ENCODE results near the gene KMT2C.
"Not testable (repeated sequence)": the region's sequence is repeated elsewhere in the genome, so short reads cannot be mapped to it uniquely, and the experiment has no call there.

KMT2C gene

DNA sequence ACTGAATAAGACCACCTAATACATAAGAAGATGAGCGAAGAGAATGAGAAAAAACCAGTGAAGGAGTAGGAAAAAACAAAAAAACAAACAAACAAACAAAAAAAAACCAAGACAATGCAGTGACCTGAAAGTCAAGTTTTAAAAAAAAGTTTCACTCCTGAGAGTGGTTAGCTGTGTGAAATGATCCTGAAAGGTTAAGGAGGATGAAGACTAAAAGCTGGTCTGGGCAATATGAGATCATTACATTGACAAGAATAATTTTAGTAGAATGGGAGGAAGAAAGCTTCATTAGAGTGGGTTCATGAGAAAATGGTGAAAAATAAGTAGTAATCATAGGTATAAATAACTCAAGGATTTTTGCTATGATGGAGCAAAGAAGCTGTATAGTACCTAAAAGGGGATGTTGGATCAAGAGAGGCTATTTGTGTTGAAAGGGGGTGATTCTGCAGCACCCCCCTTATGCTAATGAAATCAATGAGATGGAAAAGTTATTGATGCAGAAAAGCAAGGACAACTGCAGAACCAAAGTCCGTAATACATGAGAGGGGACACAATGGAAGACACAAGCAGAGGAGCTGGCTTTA lies 80.2 kb downstream of the KMT2C start:
- DNase-seq (ENCODE audit: low read depth), result no peak

DNA sequence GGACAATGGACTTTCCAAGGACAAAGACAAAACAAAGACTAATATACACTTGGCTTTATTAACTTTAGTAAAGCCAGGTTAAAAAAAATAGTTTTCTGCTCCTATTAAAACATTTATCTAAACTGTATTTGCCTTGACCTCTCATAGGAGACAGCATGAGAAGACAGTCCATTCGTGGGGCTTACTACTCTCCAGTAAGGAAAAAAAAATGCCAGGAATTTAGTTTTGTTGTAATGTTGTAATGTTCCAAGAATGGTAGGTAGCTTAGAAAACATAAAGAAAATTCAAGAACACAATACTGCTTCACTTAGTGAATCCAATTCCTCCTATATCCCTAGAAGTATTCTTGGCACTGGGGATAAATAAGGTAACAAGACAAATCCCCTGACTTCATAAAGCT lies 81.7 kb downstream of the KMT2C start:
- DNase-seq (ENCODE audit: low read depth), result no peak

DNA sequence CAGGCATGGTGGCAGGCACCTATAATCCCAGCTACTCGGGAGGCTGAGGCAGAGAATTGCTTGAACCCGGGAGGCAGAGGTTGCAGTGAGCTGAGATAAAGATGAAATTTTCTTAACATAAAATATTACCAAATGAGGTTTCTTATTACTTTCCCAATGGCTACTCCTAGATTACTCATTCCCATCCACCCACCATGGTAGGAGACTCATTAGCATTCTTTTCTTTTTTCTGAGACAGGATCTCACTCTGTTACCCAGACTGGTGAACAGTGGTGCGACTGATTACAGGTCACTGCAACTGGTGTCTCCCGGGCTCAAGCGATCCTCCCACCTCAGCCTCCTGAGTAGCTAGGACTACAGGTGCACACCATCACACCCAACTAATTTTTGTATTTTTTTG lies 82.5 kb downstream of the KMT2C start:
- not testable (repeated sequence) for DNase-seq (ENCODE audit: low read depth)

DNA sequence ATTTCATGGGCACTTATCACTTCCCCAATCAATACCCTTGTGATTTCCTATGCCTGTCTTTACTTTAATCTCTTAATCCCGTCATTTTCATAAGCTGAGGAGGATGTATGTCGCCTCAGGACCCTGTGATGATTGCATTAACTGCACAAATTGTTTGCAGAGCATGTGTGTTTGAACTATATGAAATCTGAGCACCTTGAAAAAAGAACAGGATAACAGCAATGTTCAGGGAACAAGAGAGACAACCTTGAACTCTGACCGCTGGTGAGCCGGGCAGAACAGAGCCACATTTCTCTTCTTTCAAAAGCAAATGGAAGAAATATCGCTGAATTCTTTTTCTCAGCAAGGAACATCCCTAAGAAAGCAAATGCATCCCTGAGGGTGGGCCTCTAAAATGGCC lies 84.1 kb downstream of the KMT2C start:
- not testable (repeated sequence) for DNase-seq (ENCODE audit: low read depth)

DNA sequence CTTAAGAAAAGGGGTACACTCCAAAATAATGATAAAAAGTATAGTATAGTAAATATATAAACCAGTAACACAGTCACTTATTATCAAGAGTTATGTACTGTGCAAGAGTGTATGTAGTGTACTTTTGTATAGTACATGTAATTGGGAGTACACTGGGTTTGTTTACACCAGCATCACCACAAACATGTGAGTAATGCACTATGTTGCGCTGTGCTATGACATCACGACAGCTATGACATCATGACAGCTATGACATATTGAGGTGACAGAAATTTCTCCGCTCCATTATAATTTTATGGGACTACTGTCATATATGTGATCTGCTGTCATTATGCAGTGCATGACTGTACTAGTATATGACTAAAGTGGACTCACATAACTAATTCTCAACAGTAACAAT lies 84.6 kb downstream of the KMT2C start:
- no peak for DNase-seq (ENCODE audit: low read depth)

DNA sequence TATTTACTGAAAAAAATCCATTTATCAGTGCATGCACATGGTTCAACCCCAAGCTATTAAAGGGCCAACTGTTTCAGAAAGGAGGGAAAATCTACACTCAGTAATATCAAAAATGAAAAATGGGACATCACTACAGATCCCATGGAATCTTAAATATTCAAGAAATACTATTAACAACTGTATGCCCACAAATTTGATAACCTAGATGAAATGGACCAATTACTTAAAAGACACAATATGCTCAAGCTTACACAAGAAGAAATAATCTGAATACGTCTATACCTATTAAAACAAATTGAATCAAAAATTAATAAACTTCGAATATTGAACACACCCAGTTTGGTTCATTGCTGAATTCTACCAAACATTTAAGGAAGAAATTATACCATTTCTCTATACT lies 87.9 kb downstream of the KMT2C start:
- no peak for DNase-seq (ENCODE audit: low read depth)

DNA sequence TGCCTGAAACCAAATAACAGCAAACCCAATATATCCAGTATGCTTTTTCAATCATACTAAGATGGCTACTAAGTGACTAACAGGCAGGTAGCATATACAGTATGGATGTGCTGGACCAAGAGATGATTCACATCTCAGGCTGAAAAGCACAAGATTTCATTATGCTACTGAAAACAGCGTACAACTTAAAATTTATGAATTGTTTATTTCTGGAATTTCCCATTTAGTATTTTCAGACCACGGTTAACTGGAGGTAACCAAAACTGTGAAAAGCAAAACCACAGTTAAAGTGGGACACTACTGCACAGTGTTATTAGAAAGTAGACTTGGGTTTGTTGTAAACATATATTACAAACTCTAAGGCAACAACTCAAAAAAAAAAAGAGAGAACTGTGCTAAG lies 91.5 kb downstream of the KMT2C start:
- DNase-seq (ENCODE audit: low read depth), result no peak

DNA sequence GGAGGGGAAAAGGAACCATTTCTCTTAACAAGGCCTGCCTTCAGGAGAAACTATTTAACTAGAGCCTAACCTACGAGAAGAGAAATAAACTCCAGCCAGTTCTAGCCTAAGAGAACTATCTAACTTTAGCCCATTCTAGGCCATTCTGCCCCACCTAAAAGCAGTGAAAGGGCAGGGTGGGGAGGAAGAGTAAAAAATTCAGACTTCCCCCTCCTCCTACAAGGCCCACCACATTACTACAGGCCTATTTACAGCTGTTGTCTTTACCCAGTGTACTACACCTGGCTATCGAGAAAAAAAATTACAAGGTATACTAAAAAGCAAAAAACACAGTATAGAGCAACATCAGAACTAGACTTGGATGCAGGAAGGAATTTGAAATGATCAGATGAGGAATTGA lies 93.0 kb downstream of the KMT2C start:
- DNase-seq (ENCODE audit: low read depth), result no peak

DNA sequence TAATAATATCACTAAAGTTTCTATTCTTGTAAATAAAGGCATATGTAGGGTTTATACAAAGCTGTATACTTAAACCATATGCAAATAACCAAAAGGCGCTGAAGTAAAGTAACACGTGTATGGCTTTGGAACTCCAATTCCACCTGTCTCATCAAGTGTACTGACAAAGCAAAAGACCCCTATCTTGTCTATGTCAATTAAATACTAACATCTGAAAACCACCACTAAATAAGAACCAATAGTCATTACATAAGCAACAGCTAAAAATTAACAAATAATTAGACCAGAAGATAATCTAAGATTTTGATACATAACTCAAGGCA lies 93.9 kb downstream of the KMT2C start:
- no peak for DNase-seq (ENCODE audit: low read depth)

DNA sequence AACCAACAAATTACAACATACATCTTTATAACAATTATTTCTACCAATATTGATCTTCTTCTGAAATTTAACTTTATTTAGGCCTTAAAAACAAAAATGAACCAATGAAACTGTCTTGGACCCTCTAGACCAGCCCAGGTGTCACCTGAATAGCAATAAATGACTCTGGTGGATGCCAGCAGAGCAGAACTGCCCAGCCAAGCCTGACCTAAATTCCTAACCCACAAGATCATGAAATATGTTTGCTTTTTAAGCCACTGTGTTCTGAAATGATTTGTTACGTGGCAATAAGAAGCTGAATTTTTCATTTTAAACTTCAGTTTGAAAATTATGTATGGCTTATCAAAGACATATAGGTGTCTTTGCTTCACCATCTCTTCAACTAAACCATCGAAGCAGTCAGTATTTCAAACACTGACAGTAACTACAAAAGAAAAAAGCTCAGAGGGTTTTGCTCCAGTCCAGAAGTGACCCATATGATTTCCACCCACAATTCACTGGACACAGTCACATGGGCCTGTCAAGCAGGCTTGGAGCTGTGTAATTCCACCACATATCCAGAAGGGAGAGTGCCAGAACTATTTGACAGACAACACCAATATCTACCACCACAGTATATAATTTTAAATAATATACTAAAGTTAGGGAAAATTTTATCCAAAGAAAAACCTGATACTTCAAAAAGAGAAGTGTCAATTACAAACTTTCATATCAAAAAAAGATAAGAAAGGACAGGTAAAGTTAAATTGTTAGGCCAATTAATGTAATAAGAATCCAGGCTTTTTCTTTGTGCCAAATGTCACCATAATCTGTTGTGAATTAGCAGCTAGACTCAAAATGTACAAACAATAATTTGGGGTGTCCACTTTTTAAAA lies 94.5 kb downstream of the KMT2C start:
- no peak for DNase-seq (ENCODE audit: low read depth)

DNA sequence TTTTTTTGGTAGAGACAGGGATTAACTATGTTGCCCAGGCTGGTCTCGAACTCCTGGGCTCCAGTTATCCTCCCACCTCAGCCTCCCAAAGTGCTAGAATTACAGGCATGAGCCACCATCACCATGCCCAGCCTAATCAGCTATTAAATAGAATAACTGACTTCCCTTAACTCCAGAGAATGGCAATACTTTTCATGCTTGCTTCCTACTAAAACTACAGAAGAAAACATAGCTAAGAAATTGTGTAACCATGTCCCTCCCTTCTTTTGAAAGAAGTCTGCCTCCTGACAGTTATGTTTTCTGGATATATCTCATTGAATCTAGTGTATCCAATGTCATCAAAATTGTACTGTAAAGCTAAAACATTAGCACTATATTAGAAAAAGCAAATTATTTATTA lies 95.6 kb downstream of the KMT2C start:
- no peak for DNase-seq (ENCODE audit: low read depth)

DNA sequence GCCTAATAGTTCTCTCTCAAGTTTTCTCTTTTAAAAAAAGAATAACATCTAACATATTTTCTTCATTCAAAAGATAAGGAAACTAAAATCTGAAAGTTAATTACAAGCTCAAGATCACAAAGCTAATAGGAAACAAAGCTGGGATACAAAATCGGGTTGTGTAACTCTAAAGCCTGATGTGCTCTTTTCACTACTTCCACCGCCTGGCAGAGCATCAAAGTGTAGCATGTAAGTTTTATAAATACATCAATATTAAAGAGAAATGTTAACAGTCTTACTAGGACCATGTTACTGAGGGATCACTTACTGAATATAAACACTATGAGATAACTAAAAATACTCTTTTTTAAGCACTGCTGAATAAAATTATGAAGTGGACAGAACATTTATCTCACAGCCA lies 97.2 kb downstream of the KMT2C start:
- DNase-seq (ENCODE audit: low read depth), result no peak

DNA sequence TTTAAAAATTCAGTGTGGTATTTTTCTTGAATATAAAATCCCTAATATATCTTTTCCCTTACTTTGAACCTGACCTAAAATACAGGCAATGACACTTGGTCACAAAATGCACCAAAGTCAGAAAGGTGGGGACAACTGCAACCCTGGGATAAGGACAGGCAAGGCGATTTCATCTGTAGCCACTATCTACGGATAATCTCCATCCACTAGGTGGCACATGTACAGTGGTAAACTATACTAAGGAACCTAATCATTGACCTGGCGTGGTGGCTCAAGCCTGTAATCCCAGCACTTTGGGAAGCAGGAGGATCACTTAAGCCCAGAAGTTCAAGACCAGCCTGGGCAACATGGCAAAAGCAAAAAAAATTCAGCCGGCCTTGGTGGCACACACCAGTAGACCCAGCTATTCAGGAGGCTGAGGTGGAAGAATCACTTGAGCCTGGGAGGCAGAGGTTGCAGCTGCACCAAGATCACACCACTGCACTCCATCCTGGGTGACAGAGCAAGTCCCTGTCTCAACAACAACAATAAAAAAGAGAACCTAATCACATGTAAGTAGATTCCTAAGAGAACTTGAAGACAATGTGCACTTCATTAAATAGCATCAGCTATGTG lies 98.9 kb downstream of the KMT2C start:
- DNase-seq (ENCODE audit: low read depth), result no peak

DNA sequence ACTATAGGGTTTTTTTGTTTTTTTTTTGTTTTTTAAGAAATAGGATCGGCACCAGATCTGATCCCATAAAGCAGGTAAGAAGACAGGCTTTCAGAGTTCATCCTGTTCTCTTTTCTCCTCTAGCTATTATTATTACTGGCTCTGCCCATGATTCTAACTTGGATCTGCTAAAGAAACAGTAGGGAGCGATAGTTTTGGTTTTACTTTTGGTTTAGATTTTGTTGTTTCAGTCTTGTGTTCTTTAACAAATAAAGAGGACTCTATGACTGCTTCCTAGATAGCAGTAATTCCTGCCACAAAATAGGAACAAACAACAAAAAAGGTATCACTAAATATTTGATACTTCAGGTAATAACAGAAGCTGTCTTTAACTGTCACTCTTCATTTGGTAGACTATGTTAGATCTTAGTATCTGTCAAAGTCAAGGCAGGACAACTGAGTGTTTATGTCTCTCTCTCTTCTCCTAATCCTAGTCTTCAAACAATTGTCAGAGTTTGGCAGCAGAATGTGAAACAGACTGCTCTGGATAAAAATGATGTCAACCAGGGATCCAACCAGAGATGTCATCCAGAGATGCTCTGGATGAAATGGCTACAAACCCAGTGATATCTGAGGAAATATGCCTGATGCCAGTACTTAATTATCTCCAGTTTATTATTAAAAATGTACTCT lies 99.8 kb downstream of the KMT2C start:
- DNase-seq (ENCODE audit: low read depth), result no peak

DNA sequence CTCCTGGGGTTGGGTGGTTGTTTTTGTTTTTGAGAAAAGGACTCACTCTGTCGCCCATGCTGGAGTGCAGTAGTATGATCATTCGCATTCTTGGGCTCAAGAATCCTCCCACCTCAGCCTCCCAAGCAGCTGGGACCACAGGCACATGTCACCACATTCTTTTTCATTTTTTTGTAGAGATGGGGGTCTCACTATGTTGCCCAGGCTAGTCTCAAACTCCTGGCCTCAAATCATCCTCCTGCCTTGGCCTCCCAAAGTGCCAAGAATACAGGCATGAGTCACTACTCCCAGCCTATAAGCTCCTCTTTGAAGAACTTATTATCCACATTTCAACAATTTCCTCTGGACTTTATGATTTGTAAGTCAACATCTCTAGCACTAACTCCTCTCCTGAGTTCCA lies 102.7 kb downstream of the KMT2C start:
- DNase-seq (ENCODE audit: low read depth), result no peak

DNA sequence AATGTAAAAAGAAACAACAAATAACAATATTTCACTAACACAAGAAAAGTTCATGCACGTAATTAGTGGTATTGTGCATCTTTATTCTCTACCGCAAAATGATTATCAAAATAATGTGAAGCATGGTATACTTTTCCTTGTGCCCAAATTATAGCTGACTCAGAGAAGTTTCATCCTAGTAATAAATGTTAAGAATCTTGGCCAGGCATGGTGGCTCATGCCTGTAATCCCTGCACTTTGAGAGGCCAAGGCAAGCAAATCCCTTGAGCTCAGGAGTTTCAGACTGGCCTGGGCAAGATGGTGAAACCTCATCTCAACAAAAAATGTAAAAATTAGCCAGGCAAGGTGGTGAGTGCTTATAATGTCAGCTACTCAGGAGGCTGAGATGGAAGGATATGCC lies 105.0 kb downstream of the KMT2C start:
- DNase-seq (ENCODE audit: low read depth), result no peak

DNA sequence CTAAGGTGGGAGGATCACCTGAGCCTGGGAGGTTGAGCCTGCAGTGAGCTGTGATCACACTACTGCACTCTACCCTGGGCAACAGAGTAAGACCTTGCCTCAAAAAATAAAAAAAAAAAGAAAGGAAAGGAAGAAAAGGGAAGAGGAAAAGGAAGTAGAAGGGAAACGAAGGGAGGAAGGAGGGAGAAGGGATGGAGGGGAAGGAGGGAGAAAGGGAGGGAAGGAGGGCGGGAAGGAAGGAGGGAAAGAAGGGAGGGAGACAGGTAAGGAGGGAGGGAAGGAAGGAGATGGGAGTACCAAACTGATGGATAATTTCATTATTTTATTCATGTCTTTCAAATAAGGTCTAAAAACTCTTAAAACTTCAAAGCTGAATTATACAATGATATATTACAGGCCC lies 106.3 kb downstream of the KMT2C start:
- no peak for DNase-seq (ENCODE audit: low read depth)

DNA sequence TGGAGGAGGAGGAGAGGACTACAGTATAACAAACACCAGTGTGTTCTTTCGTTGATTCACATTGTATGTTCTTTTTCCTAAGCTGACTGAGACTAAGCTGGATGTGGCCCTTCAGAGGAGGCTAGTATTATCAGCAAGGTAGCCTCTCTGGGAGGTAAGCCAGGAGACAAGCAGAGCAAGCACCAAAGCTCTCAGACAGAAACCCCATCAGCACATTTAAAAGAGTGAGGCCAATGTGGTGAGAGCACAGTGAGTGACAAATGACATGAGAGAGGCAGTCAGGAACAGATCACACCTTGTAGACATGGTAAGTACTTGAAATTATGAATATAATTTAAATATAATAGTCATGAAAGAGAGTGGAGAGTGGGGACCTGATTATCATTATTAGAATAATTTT lies 107.6 kb downstream of the KMT2C start:
- DNase-seq (ENCODE audit: low read depth), result no peak

DNA sequence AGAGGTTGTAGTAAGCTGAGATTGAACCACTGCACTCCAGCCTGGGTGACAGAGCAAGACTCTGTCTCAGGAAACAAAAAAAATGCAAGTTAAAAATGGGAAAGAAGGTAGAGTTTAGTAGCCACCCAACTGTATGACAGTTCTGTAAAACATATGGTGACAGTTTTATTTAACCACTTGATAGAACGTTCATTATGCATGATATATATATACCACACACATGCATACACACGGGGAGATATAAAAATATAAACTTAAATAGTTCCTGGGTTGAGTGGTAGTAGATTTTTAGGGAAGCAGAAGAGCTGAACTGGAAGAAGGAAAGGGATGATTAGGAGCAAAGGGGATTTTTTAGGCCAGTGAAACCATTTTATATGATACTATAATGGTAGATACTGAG lies 120.0 kb downstream of the KMT2C start:
- no peak for DNase-seq (ENCODE audit: low read depth)

DNA sequence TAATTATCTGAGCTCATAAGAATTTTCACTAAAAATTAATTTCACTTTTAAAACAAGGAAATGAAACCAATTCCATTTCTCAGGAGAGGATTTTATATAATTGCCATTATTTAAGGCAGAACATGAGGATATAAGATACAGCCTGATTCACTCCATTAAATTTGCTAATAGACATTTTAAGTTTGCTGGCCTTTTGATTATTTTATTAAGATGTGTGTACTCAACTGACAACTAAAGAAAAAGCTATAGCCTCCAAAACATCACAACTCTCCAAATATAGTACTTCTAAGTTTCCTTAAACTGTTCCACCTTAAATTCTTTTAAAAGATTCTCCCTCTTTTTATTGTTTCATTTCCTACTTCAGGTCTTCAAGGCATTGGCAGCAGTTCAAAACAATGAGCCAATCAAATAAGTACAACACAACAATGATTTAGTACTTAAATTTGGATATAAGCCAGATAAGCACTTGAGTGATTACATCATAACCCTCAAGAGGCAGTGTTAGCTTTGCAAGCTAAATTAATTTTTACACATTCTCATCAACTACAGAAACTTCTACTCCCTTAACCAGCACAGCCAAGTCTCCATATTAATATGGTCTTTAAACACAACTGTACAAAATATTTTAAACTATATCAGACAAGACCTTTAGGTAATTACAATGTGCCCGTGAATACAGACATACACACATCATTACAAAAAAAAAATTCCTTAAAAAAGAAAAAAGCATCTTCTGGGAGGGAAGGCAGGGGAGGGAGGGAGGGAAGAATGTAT lies 121.8 kb downstream of the KMT2C start:
- DNase-seq (ENCODE audit: low read depth), result no peak

DNA sequence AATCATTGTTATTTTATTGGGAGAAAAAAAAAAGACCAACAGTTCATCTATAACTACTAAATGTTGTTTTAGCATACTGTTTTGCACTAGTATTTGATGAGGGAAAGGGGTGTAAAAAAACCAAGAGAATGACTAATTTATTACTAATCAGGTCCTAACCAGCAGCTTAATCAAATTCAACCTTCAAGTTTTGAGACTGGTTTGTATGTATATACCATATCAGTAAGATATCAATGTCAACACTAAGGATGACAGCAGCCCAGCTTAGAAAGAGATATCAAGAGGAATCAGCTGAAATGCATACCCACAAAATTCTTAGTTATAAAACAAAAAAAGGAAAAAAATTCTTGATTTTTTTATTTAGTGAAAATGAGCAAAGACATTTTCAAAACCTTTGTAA lies 122.6 kb downstream of the KMT2C start:
- DNase-seq (ENCODE audit: low read depth), result no peak

DNA sequence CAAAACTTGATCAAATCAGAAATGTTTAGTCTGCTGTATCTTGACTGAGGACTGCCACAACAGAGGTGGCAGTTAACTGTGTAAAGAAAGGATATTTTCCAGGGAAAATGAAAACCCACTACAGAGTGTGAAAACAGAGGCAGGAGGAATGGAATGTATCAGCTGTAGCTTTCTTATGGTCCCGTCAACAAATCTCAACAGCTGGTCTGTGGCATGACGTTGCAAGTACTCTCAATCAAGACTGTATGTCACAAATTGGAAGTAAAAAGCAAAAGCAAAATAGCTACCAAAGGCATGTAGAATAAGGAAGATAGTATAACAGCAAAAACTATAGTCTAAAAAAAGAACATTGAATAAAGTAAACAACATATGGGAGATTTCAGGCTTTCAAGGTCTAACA lies 123.5 kb downstream of the KMT2C start:
- no peak for DNase-seq (ENCODE audit: low read depth)

Measured in activated T-helper 9 cell treated with anti-CD3 and anti-CD28 coated beads, Interleukin-2, amount 50 U/mL, for 16 hours (primary cell).